H1 (cell line): ENCODE data around the gene LDLRAD4. TPM values are rescaled to one million over a fixed set of nuclear protein-coding genes. Genes with fewer than 3 reads are reported as not detected.

Experiments used
- KDM4A ChIP-seq: IDR thresholded peaks from one replicate; pipeline ENCODE4 v1.7.1; 2012; ENCODE audit warnings: low read depth, mild to moderate bottlenecking, moderate library complexity, low read length, inconsistent platforms; ENCODE audit not compliant: severe bottlenecking
- TBP ChIP-seq: IDR thresholded peaks from 2 replicates; pipeline ENCODE4 v1.6.1; 2011; ENCODE audit warnings: low read depth, low read length, improper control_type of control experiment
- polyA plus RNA-seq, 7 experiments: library from polyadenylated mRNA; depleted of rRNA in 3 of 7; stranded (reverse) in 5 of 7; unstranded in 2 of 7; fragments of >200 nt in 5 of 7; fragments of 200-250 nt in 2 of 7; gene quantifications; 1 replicate in 5 of 7; 2 replicates in 1 of 7; 4 replicates in 1 of 7; pipeline versions ENCODE4 v1.2.1 to v1.2.3, GENCODE V29; 2011 to 2013; ENCODE audit warnings: missing spikeins in 2 of 7, mixed read lengths in 2 of 7
- total RNA-seq: library from RNA; stranded (reverse); fragmentation: NEBNext Ultra II Directional; extraction: Animal tissue kit (Norgen Biotek cat#: 25700); gene quantifications from 2 replicates; pipeline ENCODE4 v1.2.1, GENCODE V29; 2021
- TF ChIP-seq, protein P1 (sequence below): IDR thresholded peaks from 2 replicates; pipeline ENCODE4 v1.6.1; 2011; ENCODE audit warnings: low read length, improper control_type of control experiment

Gene LDLRAD4
- total and polyA plus RNA-seq, 2 of the 8 experiments (the other 6 are each of a cell fraction or from before 2014, with no cell fraction given), result 0.77 to 1.4 TPM

DNA sequence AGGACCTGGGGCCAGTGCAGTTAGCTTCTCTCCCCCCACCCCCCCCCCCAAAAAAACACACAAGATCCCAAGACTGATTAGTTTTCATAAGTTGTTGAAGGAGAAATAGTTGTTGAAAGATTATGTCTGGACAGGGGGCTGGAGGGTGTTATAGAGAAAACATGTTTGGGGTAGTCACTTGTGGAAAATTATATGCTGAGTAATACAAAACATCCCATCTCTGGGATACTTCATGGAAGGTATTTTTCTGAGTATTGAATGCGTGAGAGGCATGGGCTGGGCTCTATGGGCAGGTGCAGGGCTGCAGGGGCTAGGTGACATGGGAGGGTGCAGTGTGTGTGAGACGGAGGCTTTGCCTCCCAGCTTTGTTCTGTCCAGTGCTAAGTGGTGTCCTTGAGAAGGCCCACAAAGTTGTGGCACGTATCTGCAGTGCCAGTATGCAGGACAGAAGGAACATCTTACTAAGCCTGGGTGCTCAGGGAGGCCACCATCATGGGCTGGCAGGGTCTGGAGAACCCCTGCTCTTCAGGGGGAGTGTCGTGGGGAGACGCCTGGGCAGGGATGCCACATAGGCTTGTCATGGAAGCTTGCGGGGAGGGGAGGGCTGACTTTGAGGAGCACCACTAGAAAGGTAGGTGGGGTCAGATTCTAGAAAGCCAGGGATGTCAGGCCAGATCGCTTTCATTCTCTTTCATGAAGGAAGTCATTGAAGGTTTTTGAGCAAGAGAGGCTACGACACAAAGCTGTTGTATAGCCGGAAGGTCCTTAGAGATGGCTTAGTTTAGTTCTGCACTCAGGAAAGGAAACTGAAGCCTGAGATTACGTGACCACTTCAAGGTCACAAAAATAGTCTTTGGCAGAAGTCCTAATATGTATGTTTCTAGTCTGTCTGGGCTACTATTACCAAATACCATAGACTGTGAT is 232.0 kb downstream of the LDLRAD4 start (continued):
- TF ChIP-seq, protein P1, sequence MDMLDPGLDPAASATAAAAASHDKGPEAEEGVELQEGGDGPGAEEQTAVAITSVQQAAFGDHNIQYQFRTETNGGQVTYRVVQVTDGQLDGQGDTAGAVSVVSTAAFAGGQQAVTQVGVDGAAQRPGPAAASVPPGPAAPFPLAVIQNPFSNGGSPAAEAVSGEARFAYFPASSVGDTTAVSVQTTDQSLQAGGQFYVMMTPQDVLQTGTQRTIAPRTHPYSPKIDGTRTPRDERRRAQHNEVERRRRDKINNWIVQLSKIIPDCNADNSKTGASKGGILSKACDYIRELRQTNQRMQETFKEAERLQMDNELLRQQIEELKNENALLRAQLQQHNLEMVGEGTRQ, result no peak
- no peak for TF ChIP-seq KDM4A
- TF ChIP-seq TBP, result no peak
